GM18951 (cell line): ENCODE results near the gene SYNE3.

Source experiments
- POLR2A ChIP-seq: IDR thresholded peaks from 4 replicates; pipeline ENCODE4 v1.6.1; 2011; ENCODE audit warnings: mild to moderate bottlenecking; ENCODE audit not compliant: insufficient read length, insufficient read depth; ENCODE audit errors: extremely low read depth
- in situ Hi-C: fragments of 300-500 bp; cut with MboI; formaldehyde crosslinking; loops from one replicate; pipeline ENCODE4 v1.12.0; 2022; ENCODE audit warnings: low sequenced_read_pairs, mixed read lengths, inconsistent platforms; ENCODE audit not compliant: unreplicated experiment

Gene SYNE3

DNA sequence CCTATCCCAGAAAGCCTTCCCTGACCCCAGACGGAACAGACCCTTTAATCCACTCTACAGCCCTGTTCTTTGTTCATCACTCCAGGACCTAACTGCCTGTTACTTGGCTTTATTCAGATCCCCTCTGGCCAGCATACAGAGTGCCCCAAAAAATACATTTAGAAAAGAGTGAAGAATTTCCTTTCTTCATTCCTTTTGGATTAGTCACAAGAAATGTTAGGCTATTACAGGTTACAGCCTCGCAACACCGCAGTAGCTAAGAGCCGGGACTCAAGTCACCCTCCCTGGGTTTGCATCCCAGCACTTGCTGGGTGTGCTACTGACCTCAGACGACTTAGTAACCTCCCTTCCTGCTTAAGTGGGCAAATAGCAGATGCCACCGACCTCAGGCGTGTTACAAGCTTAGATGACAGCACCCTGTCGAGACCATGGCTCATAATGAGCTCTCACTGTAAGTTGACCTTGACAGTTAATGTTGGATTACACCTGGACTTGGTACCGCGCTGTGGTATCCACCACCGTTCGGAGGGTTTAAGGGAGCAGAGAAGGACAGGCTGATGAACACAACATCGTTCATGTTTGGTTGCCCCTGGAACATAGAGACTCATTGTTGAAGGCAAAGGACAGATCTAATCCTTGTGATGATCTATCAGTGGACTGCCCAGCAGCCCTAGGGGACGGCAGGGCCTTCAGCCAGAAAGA is 31.3 kb upstream of the SYNE3 start:
- no peak for TF ChIP-seq POLR2A
- in situ Hi-C loops, result no loop called here

DNA sequence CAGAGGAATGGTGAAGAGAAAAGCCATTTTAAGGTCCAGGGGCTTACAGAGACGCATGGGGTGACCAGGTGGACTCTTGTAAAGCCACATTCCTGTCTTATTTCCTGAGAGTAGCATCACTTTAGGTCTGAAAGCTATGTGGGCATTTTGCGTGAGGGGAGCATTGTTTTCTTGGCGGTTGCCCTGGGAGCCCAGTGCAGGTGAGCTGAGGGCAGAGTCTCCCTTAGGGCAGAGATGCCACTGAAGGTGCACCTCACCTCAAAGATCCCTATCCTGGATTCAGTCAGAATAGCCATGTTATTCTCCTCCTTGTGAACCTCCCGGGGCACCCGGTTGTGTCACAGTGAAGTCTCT is 30.8 kb upstream of the SYNE3 start:
- no peak for TF ChIP-seq POLR2A
- in situ Hi-C loops, result no loop called here

DNA sequence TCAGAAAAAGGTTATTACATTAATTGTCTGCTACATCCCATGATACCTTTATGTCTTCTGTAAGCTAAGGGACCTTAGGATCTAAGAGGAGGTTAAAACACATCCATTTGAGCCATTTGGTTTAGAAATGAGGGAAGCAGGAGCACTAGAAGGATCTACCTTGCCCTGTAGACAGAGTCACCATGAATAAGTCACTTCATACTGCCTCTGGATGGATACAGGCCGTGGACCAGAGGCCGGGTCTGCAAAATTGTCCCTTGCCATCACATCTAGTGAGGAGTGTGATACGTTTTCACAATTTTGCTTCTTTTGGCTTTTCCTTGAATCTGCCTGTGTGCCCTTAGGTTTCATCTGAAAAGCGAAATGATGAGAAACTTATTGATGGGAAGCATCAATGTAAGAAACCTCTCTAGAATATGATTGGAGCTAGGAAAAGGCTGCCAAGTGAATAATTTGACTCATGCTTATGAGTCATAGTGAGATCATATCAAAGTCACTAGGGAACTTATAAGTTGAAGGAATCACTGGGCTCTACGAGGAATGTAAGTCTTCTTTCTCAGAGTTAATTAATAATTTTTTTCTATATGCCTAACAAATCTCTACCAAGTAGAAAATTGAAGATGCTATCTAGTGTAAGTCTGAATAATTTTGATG is 29.2 kb upstream of the SYNE3 start:
- TF ChIP-seq POLR2A, result no peak
- in situ Hi-C loops, result no loop called here

DNA sequence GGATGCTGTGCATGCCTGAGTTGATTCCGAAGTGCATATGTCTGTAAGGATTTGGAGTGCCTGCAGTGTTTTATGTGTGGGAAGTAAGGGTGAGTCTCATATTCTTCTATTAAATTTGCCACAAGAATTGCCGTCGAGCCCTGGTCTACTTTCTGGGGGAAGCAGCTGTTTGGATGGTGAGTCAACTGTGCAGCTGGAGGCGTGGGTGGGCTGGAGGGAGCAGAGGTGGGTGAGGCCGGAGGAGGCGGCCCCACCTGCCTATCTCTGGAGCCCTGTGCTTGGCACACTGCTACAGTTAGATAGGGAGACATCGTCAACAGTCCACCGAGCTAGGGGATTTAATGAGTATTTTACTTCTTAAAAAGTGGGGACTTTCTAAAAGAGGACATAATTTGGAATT is 28.1 kb upstream of the SYNE3 start:
- in situ Hi-C loops, result no loop called here
- TF ChIP-seq POLR2A, result no peak

DNA sequence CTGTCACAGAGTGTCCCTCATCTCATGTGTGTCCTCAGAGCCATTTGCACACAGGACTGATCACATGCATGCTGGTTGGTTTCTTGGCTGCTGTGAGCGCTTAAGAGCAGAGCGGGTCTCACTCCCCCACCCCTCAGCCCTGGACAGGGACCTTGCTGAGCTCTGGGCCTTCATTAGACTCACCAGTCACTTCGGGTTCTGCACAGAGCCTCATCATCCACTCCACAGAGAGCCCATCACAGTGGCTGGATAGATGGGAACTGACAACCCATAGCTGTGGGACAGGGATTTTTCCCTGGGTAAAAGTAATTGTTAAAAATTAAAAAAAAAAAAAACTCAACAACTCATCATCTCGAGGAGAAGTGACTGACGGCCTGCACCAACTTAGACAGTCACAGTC is 26.6 kb upstream of the SYNE3 start:
- TF ChIP-seq POLR2A, result no peak
- in situ Hi-C loops, result no loop called here

DNA sequence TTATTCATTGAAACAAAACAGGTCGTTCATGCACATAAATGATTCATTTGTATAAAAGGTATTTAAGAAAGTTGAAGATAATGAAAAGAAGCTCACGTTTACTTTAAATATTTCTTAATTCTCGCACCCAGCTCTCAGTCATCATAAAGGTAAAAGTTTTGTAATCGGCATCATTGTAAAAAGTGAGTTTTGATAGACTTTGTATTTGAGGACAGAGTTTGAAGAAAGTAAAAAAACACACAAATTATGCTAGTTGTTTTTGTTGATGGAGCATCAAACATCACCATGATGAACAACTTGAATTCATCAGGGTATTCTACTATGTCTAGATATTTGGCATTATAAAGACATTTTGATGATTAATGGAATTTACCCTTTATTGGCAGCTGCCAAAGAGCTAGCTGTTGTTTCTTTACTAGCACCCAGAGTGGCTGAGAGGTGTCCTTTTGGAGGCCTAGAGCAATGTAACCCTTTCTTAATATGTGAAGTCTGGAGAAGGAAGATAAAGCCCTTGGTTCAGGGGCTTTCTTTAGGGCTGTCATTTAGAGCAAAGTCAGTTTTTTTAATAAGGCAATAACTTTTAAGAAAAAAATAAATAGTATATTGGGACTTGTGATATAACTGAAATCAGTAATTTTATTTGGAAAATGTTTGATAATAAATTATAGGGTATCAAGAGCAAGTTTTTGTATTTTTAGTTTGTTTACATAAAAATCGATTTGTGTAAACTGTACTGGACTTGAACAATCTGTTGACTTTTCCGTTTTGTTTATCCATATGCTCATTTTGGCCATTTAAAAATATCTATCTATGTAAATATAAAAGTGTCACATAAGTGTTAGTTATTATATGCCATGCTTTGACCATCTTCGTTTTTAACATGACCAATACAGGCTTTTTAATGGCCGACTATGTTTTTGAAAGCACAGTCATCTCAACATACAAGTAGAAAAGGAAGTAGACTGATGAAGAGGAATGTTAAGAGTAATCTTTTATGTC is 25.8 kb upstream of the SYNE3 start:
- in situ Hi-C loops, result no loop called here
- no peak for TF ChIP-seq POLR2A

DNA sequence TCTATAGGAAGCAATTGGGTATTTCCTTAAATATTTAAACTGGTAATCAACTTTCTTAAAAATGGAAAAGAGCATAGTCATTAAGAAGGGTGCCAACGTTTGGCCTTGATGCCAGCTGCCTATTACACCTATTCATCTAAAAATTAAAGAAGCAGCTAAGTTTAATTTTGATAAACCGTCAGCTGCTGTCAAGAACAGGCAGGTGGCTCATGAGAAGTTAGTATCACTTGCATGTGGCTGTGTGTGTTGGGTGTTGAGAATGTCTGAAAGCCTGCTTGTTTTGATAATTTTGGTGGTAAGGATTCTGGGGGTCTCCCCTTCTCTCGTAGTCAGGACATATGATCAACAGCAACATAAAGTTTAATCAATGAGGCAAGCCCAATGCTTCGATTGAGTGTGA is 24.9 kb upstream of the SYNE3 start:
- in situ Hi-C loops, result no loop called here
- TF ChIP-seq POLR2A, result no peak

DNA sequence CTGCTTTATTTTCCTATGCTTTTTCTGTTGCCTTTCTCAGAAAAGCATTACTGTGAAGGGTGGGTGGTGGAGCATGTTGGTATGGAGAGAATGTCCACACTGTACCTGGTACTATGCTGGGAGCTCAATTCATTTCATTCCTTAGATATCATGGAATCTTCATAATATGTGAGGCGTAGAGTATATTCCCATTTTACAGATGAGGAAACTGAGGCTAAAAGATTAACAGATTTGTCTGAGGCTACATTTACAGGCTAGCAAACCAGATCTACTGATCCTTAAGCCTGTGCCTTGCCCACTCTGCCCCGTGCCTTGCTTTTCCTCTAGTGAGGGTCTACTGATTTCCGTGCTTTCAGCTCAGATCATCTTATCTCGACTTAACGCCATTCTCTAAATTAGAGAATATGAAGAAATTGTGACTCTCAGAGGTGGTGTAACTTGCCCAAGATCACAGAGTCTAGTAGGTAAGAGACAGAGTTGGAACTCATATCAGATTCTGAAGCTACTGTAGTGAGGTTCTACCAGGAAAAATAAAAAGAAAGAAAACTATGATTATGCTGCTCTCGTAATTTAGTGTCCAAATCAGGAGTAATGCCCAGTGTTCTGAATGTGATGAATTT is 23.9 kb upstream of the SYNE3 start:
- no peak for TF ChIP-seq POLR2A
- in situ Hi-C loops, result no loop called here

DNA sequence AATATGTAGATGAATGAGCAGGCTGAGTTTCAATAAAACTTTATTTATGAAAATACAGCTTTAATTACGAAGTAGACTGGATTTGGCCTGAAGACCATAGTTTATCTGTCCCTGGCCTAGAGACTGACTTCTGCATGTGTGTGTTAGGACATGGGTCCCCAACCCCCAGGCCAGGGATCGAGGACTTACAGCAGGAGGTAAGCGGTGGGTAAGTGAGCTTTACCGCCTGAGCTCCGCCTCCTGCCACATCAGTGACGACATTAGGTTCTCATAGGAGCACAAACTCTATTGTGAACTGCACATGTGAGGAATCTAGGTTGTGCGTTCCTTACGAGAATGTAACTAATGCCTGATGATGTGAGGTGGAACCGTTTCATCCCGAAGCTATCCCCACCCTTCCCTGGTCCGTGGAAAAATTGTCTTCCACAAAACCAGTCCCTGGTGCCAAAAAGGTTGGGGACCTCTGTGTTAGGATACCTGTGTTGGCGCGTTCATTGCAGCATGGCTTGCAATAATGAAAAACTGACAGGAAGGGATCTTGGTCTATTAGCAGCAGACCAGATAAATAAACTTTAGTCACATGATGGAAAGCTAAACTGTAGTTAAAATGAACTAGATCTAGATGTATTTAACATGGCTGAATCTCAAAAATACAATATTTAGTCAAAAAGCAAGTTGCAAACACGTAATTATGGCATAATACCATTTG is 22.5 kb upstream of the SYNE3 start:
- no peak for TF ChIP-seq POLR2A
- in situ Hi-C loops, result no loop called here

DNA sequence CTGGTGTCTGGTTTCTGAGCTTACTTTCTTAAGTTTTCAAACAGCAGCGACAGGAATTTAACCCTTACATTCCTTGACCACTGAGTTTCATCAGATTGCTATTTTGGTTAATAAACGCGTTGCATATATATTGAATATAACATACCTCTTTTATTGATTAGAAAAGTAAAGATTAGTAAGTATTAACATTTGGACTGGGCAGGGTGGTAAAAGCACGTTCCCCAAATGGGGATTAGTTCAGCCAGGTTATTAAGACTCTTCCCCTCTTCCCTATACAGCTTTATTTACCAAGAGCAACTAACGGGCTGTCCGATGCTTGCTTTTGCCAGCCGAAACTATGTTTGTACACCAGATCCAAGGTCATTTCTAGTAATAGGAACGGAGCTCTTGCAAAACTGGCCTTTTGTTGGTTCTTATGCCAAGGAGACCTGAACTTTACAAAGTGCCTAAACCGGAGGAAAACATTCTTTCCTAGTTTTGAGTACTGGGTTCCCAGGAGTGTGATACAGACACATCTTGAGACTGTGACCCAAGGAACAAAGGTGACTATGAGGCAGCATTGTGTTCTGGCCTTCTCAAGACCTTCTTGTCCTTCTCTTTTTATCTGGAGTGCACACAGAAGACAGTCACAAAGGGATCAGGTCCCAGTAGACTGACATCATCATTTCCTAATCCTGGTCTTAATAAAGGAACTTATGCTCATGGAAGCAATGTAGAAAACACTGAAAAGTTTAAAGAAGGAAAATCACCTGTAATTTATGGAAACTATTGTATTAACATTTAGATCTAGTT is 21.0 kb upstream of the SYNE3 start:
- in situ Hi-C loops, result no loop called here
- TF ChIP-seq POLR2A, result no peak

DNA sequence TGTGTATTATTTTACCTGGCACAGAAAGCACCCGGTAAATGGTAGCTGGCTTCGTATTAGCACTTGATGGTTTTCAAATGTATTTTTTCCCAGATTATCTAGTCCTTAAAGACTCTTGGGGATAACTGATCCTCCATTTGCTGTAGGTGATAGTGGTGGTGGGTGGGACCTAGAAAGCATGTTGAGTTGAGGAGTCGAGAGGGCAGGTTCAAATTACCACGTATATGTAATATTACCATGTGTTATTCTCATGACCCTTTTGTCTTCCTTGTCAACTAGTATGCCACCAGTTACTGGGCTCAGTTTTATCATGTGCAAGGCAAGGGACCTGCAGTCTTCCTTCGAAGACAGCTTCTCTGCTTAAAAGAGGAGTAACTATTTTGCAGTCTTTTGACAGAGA is 20.2 kb upstream of the SYNE3 start:
- in situ Hi-C loops, result no loop called here
- no peak for TF ChIP-seq POLR2A

DNA sequence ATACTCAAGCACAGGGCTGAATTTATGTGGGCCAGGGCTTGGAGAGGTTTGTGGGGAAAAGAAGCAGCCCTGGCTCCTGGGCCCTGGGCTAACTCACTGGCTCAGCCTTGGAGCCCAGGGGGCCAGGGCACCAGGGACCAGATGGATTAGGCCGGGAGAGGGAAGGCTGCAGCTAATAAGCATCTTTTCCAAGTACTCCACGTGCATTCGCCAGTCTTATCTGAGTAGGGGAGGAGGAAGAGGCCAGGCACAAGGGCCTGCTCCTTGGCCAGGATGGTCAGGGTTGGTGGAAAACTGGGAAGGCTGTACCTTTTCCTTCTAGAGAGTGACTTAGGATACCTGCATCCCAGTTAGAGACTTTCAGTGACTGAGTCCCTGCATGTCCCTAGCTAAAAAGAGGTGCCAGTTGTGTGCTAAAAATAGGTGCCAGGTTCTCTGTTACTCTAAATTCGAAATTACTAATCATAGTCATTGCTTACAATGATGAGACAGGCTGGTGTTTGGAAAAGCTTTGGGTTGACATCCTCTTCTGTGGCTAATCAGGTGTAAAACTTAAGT is 19.7 kb upstream of the SYNE3 start:
- in situ Hi-C loops, result no loop called here
- TF ChIP-seq POLR2A, result no peak
